Activated CD4-positive, CD25-positive, alpha-beta regulatory T cell treated with anti-CD3 and anti-CD28 coated beads, Interleukin-2, amount 50 U/mL, for 72 hours (primary cell): ENCODE results near the gene HSPA12A.
"Not testable (repeated sequence)": the region's sequence is repeated elsewhere in the genome, so short reads cannot be mapped to it uniquely, and the experiment has no call there.

Experiments
- DNase-seq: peaks from one replicate; pipeline ENCODE4 v3.0.0; 2021

Gene HSPA12A

GRCh38 chr10:116715839-116716377 is 26.5 kb downstream of the HSPA12A start:
- DNase-seq: no peak

DNA sequence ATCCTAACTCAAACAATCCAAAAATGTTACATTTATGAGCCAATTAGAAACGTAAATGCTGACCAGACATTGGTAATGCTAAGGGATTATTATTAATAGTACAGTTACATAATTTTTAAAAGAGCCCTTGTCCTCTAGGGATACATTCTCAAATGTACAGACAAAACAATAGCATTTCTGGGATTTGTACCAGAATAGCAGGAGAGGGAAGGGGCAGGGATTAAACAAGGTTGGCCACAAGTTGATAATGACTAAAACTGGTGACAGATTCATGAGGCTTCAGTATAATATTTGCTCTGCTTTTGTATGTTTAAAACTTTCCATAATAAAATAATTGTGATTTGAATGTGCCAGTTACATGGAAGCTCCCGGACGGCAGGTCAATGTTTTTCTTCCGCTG is 27.0 kb downstream of the HSPA12A start:
- no peak for DNase-seq

- no peak for DNase-seq
These were observed 28.5 kb downstream of the HSPA12A start for GRCh38 chr10:116713846-116714245.

DNA sequence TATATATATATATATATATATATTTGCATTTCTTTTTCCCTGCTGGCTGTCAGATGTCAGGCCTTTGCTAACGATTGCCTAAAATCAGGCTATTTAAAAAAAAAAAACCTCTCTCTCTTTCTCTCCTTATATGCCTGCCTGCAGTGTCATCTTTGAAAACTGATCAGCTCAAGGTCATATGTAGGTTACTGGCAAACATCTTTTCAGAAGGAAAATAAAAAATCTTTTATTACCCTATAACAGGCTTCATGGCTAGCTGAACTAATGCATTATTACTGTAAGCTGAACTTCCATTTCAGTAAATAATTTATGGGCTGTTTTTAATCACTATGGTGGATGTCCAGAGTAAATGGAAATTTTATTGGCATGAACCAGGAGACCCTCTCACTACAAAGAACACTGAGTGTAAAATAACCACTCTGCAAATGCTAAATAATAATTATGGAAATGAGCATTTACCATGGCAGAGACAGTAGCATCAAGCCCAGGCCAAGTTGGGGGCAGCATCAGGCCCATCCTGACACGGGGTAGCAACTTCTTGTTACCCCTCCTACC is 29.3 kb downstream of the HSPA12A start:
- DNase-seq: no peak

DNA sequence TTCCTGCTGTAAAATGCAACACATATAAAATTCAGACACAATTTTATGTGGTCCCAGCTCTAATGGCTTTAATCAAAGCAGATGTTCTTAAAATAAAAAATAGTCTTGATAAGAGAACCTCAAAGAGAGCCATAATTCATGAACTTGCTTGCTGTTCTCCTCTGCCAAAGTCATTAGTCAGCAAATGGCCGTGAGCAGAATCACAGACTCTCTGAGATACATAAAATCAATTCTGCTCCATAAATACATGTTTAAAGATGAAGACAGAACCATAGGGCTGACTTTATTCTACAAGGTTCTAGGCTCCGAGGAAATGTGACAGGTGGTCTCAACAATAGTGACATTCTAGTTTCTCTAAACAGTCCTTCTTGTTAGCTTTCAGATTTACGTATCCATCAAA is 29.8 kb downstream of the HSPA12A start:
- no peak for DNase-seq

GRCh38 chr10:116711803-116712202 is 30.6 kb downstream of the HSPA12A start:
- not testable (repeated sequence) for DNase-seq

DNA sequence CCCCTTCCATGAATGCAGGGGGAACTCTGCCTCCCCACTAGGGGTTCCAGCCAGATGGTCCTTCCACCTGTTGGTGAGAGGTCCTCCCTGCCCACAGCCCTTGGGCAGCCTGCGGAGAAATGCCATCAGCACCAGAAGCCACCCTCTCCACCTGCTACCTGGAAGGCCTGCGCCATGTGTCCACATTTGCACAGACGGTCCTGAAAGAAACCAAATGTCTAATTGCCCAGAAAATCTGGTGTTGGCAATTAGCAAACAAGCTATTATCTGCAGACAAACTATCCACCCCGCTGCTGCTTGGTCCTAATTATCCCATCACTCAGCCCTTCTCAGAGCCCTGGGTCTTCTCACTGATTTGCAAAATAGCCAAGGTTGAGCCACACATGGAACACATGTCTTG is 32.3 kb downstream of the HSPA12A start:
- DNase-seq: no peak

GRCh38 chr10:116708877-116709276 is 33.5 kb downstream of the HSPA12A start:
- no peak for DNase-seq

- no peak for DNase-seq
These were observed 34.0 kb downstream of the HSPA12A start for GRCh38 chr10:116708391-116708821.

DNA sequence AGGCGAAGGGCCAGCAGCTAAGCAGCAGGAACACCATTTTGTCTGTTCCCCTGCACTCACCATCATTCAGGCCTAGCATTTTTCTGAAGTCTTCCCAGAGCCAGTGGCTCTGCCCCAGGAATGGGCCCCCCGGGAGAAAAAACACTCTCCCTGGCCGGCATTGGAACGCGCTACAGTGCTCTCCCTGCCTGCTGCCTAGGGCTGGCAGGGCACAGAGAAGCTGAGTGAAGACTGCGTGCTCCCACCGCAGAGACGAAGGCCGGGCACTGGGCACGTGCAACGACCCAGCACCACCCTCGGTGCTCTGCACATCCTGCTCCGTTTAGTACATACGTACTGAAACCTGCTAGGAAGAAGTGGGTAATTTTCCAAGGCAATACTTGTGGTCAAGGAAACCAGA is 34.4 kb downstream of the HSPA12A start:
- no peak for DNase-seq

DNA sequence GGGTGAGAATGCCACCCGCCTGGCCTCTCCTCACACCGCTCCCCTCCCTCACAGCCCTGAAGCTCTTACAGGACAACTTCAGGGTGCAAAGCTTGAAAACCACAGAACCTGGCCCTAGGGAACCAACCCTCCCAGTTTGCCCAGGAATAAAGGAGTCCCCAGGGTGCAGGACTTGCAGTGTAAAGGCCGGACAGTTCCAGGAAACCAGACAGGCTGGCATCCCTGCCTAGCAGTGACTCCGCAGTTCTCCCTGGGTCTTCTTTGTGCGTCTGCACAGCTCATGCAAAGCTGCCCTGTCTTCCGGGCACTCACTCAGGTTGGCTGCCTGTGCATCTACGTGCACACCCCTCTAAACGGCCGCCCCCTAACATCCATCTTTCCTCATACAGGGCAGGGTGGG is 36.1 kb downstream of the HSPA12A start:
- no peak for DNase-seq

- no peak for DNase-seq
These were observed 36.9 kb downstream of the HSPA12A start for GRCh38 chr10:116705498-116705897.

DNA sequence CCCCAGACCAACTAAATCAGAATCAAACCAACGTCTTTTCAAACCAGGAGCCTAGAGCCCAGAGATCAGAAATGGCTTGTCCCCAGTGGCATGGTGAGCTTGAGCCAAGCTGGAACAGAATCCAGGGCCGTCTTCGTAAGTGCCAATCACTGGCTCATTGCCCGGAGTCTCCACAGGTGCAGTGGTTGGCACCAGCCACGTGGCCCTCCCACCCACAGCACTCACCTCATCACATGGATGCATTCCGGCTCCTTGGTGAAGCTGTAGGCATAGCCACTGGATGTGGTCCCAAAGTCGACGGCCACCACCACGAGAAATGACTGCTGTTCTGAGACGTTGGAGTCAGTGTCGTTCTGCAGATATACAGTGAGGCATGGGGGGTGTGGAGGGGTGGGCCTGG is 37.4 kb downstream of the HSPA12A start:
- no peak for DNase-seq

GRCh38 chr10:116702165-116702564 is 40.2 kb downstream of the HSPA12A start:
- DNase-seq: no peak

DNA sequence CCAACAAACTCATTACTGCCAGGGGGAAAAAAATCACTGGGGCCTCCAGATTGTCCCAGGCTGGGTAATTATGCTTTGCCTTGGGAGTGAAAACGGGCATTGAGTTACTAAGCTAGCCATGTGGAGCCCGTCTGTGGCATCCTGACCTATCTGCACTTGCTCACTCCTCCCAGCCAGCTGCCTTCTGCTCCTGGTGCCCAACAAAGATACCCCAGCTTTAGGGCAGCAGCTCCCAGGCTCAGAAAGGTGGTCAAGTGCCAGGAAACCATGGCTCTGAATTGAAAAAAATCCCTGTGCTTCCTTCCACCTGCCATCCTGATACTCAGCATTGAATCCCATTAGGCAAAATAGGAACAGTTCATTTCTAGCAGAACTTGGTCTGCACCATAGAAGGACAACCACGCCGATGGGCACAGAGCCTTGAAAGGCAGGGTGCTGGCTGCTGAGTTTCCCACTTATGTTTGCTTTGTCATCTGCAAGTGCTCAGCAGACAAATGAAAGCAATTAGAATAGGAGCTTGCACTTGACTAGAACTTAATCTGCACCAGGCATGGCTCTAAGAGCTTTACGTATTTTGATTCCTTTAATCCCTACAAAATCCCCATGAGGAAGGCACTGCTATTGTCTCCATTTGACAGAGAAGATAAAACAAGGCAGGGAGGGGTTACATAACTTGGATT is 42.8 kb downstream of the HSPA12A start:
- no peak for DNase-seq

DNA sequence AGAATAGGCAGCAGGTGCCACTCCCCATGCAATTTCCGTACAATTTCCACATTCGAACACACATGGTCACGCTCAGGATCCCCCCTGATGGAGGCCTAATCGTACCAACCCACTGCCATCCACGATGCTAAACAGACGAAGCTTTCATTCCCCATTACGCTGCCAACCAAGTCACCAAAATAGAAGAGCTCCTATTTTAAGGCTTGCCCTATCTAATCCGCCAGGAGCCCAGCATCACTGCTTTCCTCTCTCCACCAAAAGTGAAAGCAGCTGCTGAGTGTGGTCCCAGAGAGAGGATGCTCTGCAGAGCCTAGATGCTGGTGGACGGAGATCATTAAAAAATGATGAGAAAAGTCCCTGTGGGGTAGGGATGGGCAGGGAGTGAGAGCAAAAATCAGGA is 43.3 kb downstream of the HSPA12A start:
- DNase-seq: no peak

DNA sequence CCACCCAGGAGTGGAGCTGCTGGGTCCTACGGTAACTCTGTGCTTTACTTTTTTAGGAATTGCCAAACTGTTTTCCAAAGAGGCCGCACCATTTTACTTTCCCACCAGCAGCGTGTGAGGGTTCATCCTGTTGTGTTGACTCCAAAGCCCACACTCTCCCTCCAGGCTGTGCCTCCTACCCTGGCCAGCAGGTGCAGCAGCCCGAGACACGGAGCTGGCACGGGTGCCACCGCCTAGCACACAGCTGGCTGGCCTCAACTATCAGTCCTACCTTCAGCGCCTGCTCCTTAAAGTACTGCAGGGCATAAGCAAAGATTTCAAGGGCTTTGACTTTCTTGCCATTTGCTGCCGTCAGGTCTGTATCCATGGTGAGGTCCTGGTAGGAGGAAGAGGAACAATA is 44.0 kb downstream of the HSPA12A start:
- DNase-seq: no peak

GRCh38 chr10:116697816-116698215 is 44.5 kb downstream of the HSPA12A start:
- DNase-seq: no peak

GRCh38 chr10:116696919-116697318 is 45.4 kb downstream of the HSPA12A start:
- no peak for DNase-seq

GRCh38 chr10:116694927-116695268 is 47.5 kb downstream of the HSPA12A start:
- DNase-seq: no peak

DNA sequence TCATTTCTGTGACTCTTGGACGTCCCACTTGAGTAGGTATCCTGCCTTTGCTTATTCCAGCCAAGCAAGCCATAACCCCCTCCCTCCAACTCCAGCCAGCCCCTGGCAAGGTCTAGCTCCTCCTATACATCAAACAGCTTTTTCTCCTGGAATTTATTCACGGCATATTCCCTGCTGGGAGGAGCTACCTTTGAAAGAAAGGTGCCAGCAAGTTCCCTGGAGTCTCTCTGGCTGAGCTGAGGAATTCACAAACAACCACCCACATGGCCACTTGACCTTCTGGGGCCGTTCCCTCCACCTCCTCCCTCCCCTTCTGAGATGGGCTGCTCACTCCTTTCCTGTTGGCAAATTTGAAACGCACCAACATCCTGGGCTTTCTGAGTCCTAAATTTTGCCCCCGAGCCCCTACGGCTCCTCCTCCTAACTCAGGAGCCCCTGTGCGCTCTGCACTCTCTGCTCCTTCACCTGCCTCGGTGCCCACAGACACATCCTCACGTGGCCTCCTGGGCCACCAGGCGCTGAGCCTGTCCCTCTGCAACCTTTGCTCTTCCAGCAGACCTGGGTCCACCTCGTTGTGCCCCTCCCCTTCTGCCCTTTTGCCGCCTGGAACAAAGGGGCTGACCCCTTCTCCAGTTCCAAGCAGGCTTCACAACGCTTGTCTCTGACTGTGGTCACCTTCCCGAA is 48.0 kb downstream of the HSPA12A start:
- no peak for DNase-seq

DNA sequence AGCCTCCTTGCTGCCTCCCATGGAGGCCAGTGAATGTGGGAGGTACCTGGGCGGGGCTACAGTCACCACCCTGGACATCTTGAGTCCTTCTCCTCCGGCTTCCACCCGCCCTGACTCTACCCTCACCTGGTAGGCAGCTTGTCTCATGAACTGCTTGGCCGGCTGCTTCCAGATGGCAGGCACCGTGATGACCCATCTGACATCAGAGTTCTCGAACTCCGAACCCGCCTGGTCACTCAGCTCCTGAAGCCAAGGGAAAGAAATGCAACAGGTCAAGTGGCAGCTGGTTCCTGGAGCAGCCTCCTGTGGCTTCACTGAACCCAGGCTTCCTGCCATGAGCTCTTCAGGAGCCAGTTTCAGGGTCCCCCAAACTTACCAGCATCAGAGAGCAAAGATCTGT is 50.1 kb downstream of the HSPA12A start:
- no peak for DNase-seq

GRCh38 chr10:116691635-116692034 is 50.7 kb downstream of the HSPA12A start:
- DNase-seq: no peak
